HCT116 (cell line): ENCODE results near the gene CDH16. TPM values are rescaled to one million over a fixed set of nuclear protein-coding genes. Genes with fewer than 3 reads are reported as not detected.

Experiments
- ATAC-seq: fragments of 200-7000 bp; cut with Tn5 transposase; 2 replicates; pipeline ENCODE4 v1.9.1; 2020; ENCODE audit warnings: mild to moderate bottlenecking, moderate library complexity
- BruUV-seq: library from RNA; stranded (reverse); fragments of 400-500 nt; replicated peaks from 2 replicates; lab custom pipeline; 2021; lab: Mats Ljungman, UMichigan
- CTCF ChIA-PET: fragments of 300-600 bp; sonication (Branson Sonifier 250); formaldehyde crosslinking; loops from one replicate; lab custom pipeline; 2021; ENCODE audit warnings: antibody characterized with exemption; lab: Charles Lee
- POLR2A ChIA-PET: fragments of 300-600, 350-600 bp; sonication (Branson Sonifier 250); formaldehyde crosslinking; loops from one replicate; lab custom pipeline; 2021; ENCODE audit warnings: antibody characterized with exemption; lab: Charles Lee
- RAD21 ChIA-PET, 2 experiments: fragments of 300-600 bp; sonication (Branson Sonifier 250); formaldehyde crosslinking; loops; one replicate each; lab custom pipeline; 2023; ENCODE audit warnings: low total read pairs in 2 of 2; ENCODE audit not compliant: uncharacterized antibody in 2 of 2, unreplicated experiment in 2 of 2, low non-redundant PET in 1 of 2; lab: Charles Lee
- DNase-seq: peaks from one replicate; pipeline ENCODE4 v3.0.0-alpha.2; 2010; ENCODE audit warnings: low read depth, low spot score
- H2AFZ ChIP-seq: fragments of 200-600 bp; shearing (Covaris generic), sonication (generic); 2 replicates; pipeline ENCODE4 v1.6.1; 2017; ENCODE audit warnings: low read depth, mixed run types, mixed read lengths, antibody characterized with exemption, low read length; ENCODE audit not compliant: poor library complexity, severe bottlenecking
- H3K27ac ChIP-seq: 2 replicates; pipeline ENCODE4 v1.5.1; 2012; ENCODE audit warnings: low read depth, low read length
- H3K27me3 ChIP-seq: fragments of 200-600 bp; sonication (generic); 2 replicates; pipeline ENCODE4 v1.6.1; 2016; ENCODE audit warnings: mixed run types, low read length, mixed read lengths; ENCODE audit not compliant: insufficient read depth
- H3K36me3 ChIP-seq, 2 experiments: fragments of 200-500 bp in 1 of 2; fragments of 200-600 bp in 1 of 2; sonication (Bioruptor generic) in 1 of 2; sonication (generic) in 1 of 2; 2 replicates each; pipeline versions ENCODE4 v1.5.1 to v1.6.1; 2014 to 2016; ENCODE audit warnings: low read length in 2 of 2, inconsistent platforms in 1 of 2, mixed read lengths in 1 of 2, mixed run types in 1 of 2; ENCODE audit not compliant: insufficient read depth in 2 of 2, control insufficient read depth in 1 of 2
- H3K4me1 ChIP-seq, 2 experiments: fragments of 200-600 bp in 1 of 2; sonication (generic) in 1 of 2; 2 replicates each; pipeline versions ENCODE4 v1.5.1 to v1.6.1; 2012 to 2017; ENCODE audit warnings: low read length in 2 of 2, inconsistent platforms in 1 of 2, mild to moderate bottlenecking in 1 of 2, mixed read lengths in 1 of 2, mixed run types in 1 of 2, moderate library complexity in 1 of 2; ENCODE audit not compliant: insufficient read depth in 2 of 2, control insufficient read depth in 1 of 2
- H3K4me2 ChIP-seq: fragments of 200-600 bp; sonication (generic); 2 replicates; pipeline ENCODE4 v1.6.1; 2017; ENCODE audit warnings: mixed run types, low read length, mixed read lengths
- H3K4me3 ChIP-seq, 2 experiments: fragments of 200-600 bp in 1 of 2; sonication (generic) in 1 of 2; replicated peaks in 1 of 2; 2 replicates each; pipeline ENCODE4 v1.5.1; 2011 to 2016; ENCODE audit warnings: low read length in 2 of 2, control low read depth in 1 of 2, low read depth in 1 of 2, mild to moderate bottlenecking in 1 of 2, mixed read lengths in 1 of 2, mixed run types in 1 of 2
- H3K79me2 ChIP-seq: fragments of 200-600 bp; sonication (generic); 2 replicates; pipeline ENCODE4 v1.6.1; 2017; ENCODE audit warnings: mild to moderate bottlenecking, mixed run types, low read length, moderate library complexity, mixed read lengths; ENCODE audit not compliant: insufficient read depth
- H3K9ac ChIP-seq: fragments of 200-600 bp; sonication (generic); 2 replicates; pipeline ENCODE4 v1.6.1; 2016; ENCODE audit warnings: low read length, mixed read lengths
- H3K9me2 ChIP-seq: fragments of 200-600 bp; sonication (generic), shearing (Covaris generic); 2 replicates; pipeline ENCODE4 v1.6.1; 2017; ENCODE audit warnings: mixed run types, mild to moderate bottlenecking, moderate library complexity; ENCODE audit not compliant: insufficient read depth
- H3K9me3 ChIP-seq, 2 experiments: fragments of 200-500 bp in 1 of 2; fragments of 200-600 bp in 1 of 2; sonication (Bioruptor generic) in 1 of 2; sonication (generic) in 1 of 2; 2 replicates each; pipeline ENCODE4 v1.6.1; 2014 to 2017; ENCODE audit warnings: low read length in 2 of 2, mixed read lengths in 2 of 2, inconsistent platforms in 1 of 2, low read depth in 1 of 2, mild to moderate bottlenecking in 1 of 2, mixed run types in 1 of 2, moderate library complexity in 1 of 2; ENCODE audit not compliant: control insufficient read depth in 1 of 2, insufficient read depth in 1 of 2
- H4K20me1 ChIP-seq: fragments of 200-600 bp; sonication (generic), shearing (Covaris generic); 2 replicates; pipeline ENCODE4 v1.6.1; 2017; ENCODE audit warnings: mixed run types, mild to moderate bottlenecking, moderate library complexity; ENCODE audit not compliant: insufficient read depth
- ATF3 ChIP-seq: IDR thresholded peaks from 2 replicates; pipeline ENCODE4 v1.6.1; 2012
- CBX3 ChIP-seq: IDR thresholded peaks from 2 replicates; pipeline ENCODE4 v1.6.1; 2012; ENCODE audit warnings: low read depth
- ELF1 ChIP-seq: IDR thresholded peaks from 2 replicates; pipeline ENCODE4 v1.6.1; 2012; ENCODE audit warnings: low read depth, borderline replicate concordance
- intact Hi-C: fragments of 100-400 bp; cut with micrococcal nuclease; formaldehyde crosslinking; loops from 2 replicates; pipeline ENCODE4 v1.10.0; 2022
- total RNA-seq: library from RNA; stranded (reverse); gene quantifications from one replicate; pipeline ENCODE4 v1.2.1, GENCODE V29; 2021; ENCODE audit not compliant: unreplicated experiment

Gene CDH16
- total RNA-seq, 1 experiment from 2014 or later = not detected

GRCh38 chr16:66952430-66953110 lies 33.9 kb upstream of the CDH16 start:
- peaks cover 11 to 14% of the 10 kb centered on the region in 2 experiments; a peak in 3 of 4 replicates for H3K4me1 ChIP-seq
- no peaks in the 10 kb centered on the region for H3K79me2 ChIP-seq
- CTCF ChIA-PET = interaction anchor here (2.2 kb wide), 1 partner anchor 8 kb away, joined by 8 read pairs; the partner anchor contains the start of gene CES3
- no peaks in the 10 kb centered on the region for H4K20me1 ChIP-seq
- H3K27me3 ChIP-seq = no peaks in the 10 kb centered on the region
- RAD21 ChIA-PET = no interaction called here
- DNase-seq (no peak), ATAC-seq (no peak)
- no peak overlapping the region for H2AFZ ChIP-seq
- no peak for TF ChIP-seq ATF3
- no peaks in the 10 kb centered on the region for H3K9me2 ChIP-seq
- peaks cover 0 to 6% of the 10 kb centered on the region in 2 experiments; a peak in 1 of 4 replicates for H3K9me3 ChIP-seq
- POLR2A ChIA-PET = no interaction called here
- no peak overlapping the region for H3K27ac ChIP-seq
- intact Hi-C loops = loop anchor here (5.0 to 10.0 kb wide), 3 partner anchors 55 to 712 kb away; partner anchors contain the start of genes ACD, C16orf86, ENKD1 and FBXL8
- BruUV-seq = no TSS peak
- H3K4me2 ChIP-seq = no peak overlapping the region
- no peak overlapping the region for H3K9ac ChIP-seq
- H3K36me3 ChIP-seq = no peaks in the 10 kb centered on the region
- H3K4me3 ChIP-seq = no peak overlapping the region

GRCh38 chr16:66950971-66951790 lies 32.5 kb upstream of the CDH16 start:
- DNase-seq (no peak), ATAC-seq (no peak)
- no peaks in the 10 kb centered on the region for H4K20me1 ChIP-seq
- peaks cover 0 to 6% of the 10 kb centered on the region in 2 experiments; a peak in 1 of 4 replicates for H3K9me3 ChIP-seq
- H3K9me2 ChIP-seq = no peaks in the 10 kb centered on the region
- TF ChIP-seq CBX3 = 0 out of 2 replicates have a peak, but pooled peaks have one; percentile 23
- no peak for TF ChIP-seq ELF1
- H3K4me3 ChIP-seq = no peak overlapping the region
- H3K79me2 ChIP-seq = no peaks in the 10 kb centered on the region
- RAD21 ChIA-PET = no interaction called here
- intact Hi-C loops = loop anchor here (5.0 to 10.0 kb wide), 3 partner anchors 54 to 714 kb away; partner anchors contain the start of genes ACD, C16orf86, ENKD1 and FBXL8
- H2AFZ ChIP-seq = no peak overlapping the region
- H3K36me3 ChIP-seq = no peaks in the 10 kb centered on the region
- no TSS peak for BruUV-seq
- POLR2A ChIA-PET = no interaction called here
- no peak overlapping the region for H3K27ac ChIP-seq
- H3K4me2 ChIP-seq = no peak overlapping the region
- H3K4me1 ChIP-seq = peaks cover 11 to 18% of the 10 kb centered on the region in 2 experiments; a peak in 3 of 4 replicates
- no peak overlapping the region for H3K9ac ChIP-seq
- CTCF ChIA-PET = interaction anchor here (2.2 kb wide), 1 partner anchor 10 kb away, joined by 8 read pairs; the partner anchor contains the start of gene CES3
- no peaks in the 10 kb centered on the region for H3K27me3 ChIP-seq
